ENCODE data around the gene VAMP5. TPM values are rescaled to one million over a fixed set of nuclear protein-coding genes. Genes with fewer than 3 reads are reported as not detected.

VAMP5 gene
- total and polyA plus RNA-seq, 2 of the 8 experiments (the other 6 are each of a cell fraction or from before 2014, with no cell fraction given): 4.7 to 14.2 TPM

DNA sequence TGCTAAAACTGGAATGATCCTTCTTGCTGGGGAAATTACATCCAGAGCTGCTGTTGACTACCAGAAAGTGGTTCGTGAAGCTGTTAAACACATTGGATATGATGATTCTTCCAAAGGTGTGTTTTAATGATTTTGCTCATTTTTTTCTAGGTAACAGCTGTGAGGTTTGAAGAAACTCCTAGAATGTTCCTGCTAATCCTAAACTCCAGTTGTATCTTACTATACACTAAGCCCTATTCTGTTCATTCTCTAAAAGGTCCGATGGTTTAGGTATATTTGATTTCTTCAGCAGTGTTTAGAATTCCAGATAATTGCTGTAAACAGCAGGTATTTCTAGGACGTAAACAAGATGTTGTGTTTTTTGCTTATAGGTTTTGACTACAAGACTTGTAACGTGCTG lies 43.0 kb upstream of the VAMP5 start:
- no peak overlapping the region for H3K23ac ChIP-seq (ENCODE audit: insufficient read length)
- no peak for DNase-seq (ENCODE audit: low read depth in 1 of 2, low spot score in 2 of 2)
- H3K79me2 ChIP-seq (ENCODE audit: control insufficient read depth in 1 of 2, insufficient read depth in 2 of 2, low read length in 2 of 2): peaks cover 26 to 49% of the 10 kb centered on the region in 2 experiments
- H3K56ac ChIP-seq (replicated peaks; ENCODE audit: insufficient read length, low read depth, low read length): no peak overlapping the region
- ChIA-PET POLR2A (ENCODE audit: partially characterized antibody) (interaction anchor here (0.9 to 38.6 kb wide), 24 partner anchors 9 to 475 kb away, joined by 3 to 1889 read pairs (median 7); partner anchors contain the start of genes C2orf68, CAPG, GGCX and RNF181), CTCF (ENCODE audit: partially characterized antibody) (interaction anchor here (1.0 to 7.3 kb wide), 4 partner anchors 8 to 121 kb away, joined by 3 to 84 read pairs (median 58); partner anchors contain the start of gene SH2D6)
- no peak overlapping the region for H3K9ac ChIP-seq (replicated peaks in 1 of 4; ENCODE audit: extremely low read depth in 1 of 4, low read depth in 3 of 4, low read length in 3 of 4)
- H3K18ac ChIP-seq (ENCODE audit: extremely low read depth, low read length): no peak overlapping the region
- H3K4ac ChIP-seq (replicated peaks; ENCODE audit: insufficient read length, low read depth, low read length): no peak overlapping the region
- no peak overlapping the region for H4K8ac ChIP-seq (ENCODE audit: extremely low read depth, insufficient read depth, low read length)
- H3K4me1 ChIP-seq (replicated peaks in 1 of 4; ENCODE audit: control insufficient read depth in 3 of 4, insufficient read depth in 4 of 4, low read length in 3 of 4): peaks cover 2 to 8% (median 5%) of the 10 kb centered on the region in 4 experiments; a peak in 4 of 7 replicates
- no peaks in the 10 kb centered on the region; the same call in 1 of the 2 replicates for H3K23me2 ChIP-seq (ENCODE audit: low read depth, low read length)
- no peaks in the 10 kb centered on the region for H3K27me3 ChIP-seq (replicated peaks in 1 of 4; ENCODE audit: control insufficient read depth in 3 of 4, extremely low read depth in 1 of 4, insufficient read depth in 3 of 4, low read length in 3 of 4)
- H3K27ac ChIP-seq (ENCODE audit: low read depth, low read length): no peak overlapping the region
- H3K36me3 ChIP-seq (ENCODE audit: control insufficient read depth in 2 of 4, insufficient read depth in 4 of 4, low read length in 3 of 4): peaks cover 33 to 64% (median 44%) of the 10 kb centered on the region in 4 experiments
- no peaks in the 10 kb centered on the region for H3K9me3 ChIP-seq (ENCODE audit: insufficient read depth in 2 of 2, low read depth in 1 of 2, low read length in 1 of 2)
- H2BK12ac ChIP-seq (ENCODE audit: low read depth, low read length): no peak overlapping the region
- WGBS, 2 experiments (ENCODE audit: extremely low coverage in 1 of 2, insufficient coverage in 1 of 2, insufficient read length in 1 of 2, insufficient replicate concordance in 2 of 2, low coverage in 1 of 2, low lambda C conversion rate in 2 of 2, missing lambda C conversion rate in 1 of 2): 83% methylated on average over 4 of the region's 4 CpGs; no CpG with 5 or more reads in 1 of the 2 experiments
- H2BK20ac ChIP-seq (ENCODE audit: low read length): no peak overlapping the region
- TF ChIP-seq, protein P1, sequence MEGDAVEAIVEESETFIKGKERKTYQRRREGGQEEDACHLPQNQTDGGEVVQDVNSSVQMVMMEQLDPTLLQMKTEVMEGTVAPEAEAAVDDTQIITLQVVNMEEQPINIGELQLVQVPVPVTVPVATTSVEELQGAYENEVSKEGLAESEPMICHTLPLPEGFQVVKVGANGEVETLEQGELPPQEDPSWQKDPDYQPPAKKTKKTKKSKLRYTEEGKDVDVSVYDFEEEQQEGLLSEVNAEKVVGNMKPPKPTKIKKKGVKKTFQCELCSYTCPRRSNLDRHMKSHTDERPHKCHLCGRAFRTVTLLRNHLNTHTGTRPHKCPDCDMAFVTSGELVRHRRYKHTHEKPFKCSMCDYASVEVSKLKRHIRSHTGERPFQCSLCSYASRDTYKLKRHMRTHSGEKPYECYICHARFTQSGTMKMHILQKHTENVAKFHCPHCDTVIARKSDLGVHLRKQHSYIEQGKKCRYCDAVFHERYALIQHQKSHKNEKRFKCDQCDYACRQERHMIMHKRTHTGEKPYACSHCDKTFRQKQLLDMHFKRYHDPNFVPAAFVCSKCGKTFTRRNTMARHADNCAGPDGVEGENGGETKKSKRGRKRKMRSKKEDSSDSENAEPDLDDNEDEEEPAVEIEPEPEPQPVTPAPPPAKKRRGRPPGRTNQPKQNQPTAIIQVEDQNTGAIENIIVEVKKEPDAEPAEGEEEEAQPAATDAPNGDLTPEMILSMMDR (IDR thresholded peaks at IDR 0.05; ENCODE audit: control extremely low read depth in 1 of 3, insufficient read depth in 1 of 3, low read depth in 1 of 3, low read length in 3 of 3): no peak
- no peak for TF ChIP-seq BACH1 (IDR thresholded peaks at IDR 0.05; ENCODE audit: low read length)
- TF ChIP-seq POLR2A (IDR thresholded peaks at IDR 0.05; ENCODE audit: control extremely low read depth in 1 of 2, low read depth in 2 of 2, low read length in 2 of 2): no peak; a peak in 1 of 3 replicates
- no peak for TF ChIP-seq RFX5 (IDR thresholded peaks at IDR 0.05; ENCODE audit: borderline replicate concordance, low read depth, low read length)
- no peak for TF ChIP-seq PHF8 (conservative IDR thresholded peaks at IDR 0.05; ENCODE audit: low read depth, low read length)
- no peak for TF ChIP-seq HDAC6 (IDR thresholded peaks at IDR 0.05; ENCODE audit: low read depth, low read length)
- TF ChIP-seq TBP (IDR thresholded peaks at IDR 0.05; ENCODE audit: low read depth, low read length): no peak
- H2BK5ac ChIP-seq (ENCODE audit: low read depth, low read length): no peak overlapping the region
- peak overlapping the region; percentile 77 to 85 for H3K4me2 ChIP-seq (ENCODE audit: insufficient read depth in 1 of 2, low read depth in 2 of 2, low read length in 2 of 2)
- H2BK120ac ChIP-seq (replicated peaks; ENCODE audit: low read depth, low read length): no peak overlapping the region
- no peak overlapping the region for H3K14ac ChIP-seq (ENCODE audit: insufficient read length)
- H4K5ac ChIP-seq (ENCODE audit: insufficient read length, low read depth, low read length): no peak overlapping the region
- peaks cover 25 to 30% of the 10 kb centered on the region in 2 experiments for H4K20me1 ChIP-seq (replicated peaks in 1 of 2; ENCODE audit: control insufficient read depth in 1 of 2, insufficient read depth in 2 of 2, low read length in 2 of 2)
- H2AK5ac ChIP-seq (ENCODE audit: low read depth, low read length): no peak overlapping the region
- no peak for FAIRE-seq
- no peak overlapping the region for H2AFZ ChIP-seq (ENCODE audit: low read length)
- H2BK15ac ChIP-seq (ENCODE audit: low read length): no peak overlapping the region
- peak overlapping the region; percentile 87 to 100 (median 98); a peak in 7 of 8 replicates for H3K4me3 ChIP-seq (ENCODE audit: extremely low read depth in 1 of 4, insufficient read depth in 2 of 4, low read depth in 3 of 4, low read length in 4 of 4)
- no peak overlapping the region for H4K91ac ChIP-seq (replicated peaks; ENCODE audit: insufficient read length, low read length)
- no peaks in the 10 kb centered on the region for H3K79me1 ChIP-seq (ENCODE audit: low read depth, low read length)

All from H1 (cell line).